HG03432 (cell line): ENCODE results near the gene RXRG.

Experiments
- ATAC-seq: cut with Tn5 transposase; IDR thresholded peaks from one replicate; pipeline ENCODE4 v1.9.1; 2021; ENCODE audit warnings: mild to moderate bottlenecking, moderate library complexity; ENCODE audit not compliant: unreplicated experiment

RXRG gene

GRCh38 chr1:165452336-165453130 is 7.6 kb upstream of the RXRG start:
- ATAC-seq: no peak

- ATAC-seq: no peak
Measured at GRCh38 chr1:165451691-165452090, 6.8 kb upstream of the RXRG start.

GRCh38 chr1:165449131-165449530 is 4.2 kb upstream of the RXRG start:
- ATAC-seq: no peak

DNA sequence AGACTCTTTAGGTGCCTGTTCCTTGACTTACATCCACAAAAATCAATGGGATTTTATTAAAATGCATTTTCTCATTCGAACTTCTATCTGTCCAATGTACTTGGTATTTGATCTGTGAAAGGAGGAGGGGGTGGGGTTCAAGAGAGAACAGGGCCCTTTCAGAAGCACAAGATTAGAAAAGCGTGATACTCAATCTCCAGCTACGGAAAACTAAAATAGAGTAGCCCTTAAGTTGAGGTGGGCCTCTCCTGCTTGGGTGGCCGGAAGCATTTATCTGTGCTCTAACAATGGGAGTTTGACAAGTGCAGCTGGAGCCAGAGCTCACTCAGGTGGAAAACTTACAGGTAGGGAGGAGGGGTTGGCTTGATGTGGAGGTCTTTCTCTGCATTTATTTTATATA is 462 bp upstream of the RXRG start:
- no peak for ATAC-seq

DNA sequence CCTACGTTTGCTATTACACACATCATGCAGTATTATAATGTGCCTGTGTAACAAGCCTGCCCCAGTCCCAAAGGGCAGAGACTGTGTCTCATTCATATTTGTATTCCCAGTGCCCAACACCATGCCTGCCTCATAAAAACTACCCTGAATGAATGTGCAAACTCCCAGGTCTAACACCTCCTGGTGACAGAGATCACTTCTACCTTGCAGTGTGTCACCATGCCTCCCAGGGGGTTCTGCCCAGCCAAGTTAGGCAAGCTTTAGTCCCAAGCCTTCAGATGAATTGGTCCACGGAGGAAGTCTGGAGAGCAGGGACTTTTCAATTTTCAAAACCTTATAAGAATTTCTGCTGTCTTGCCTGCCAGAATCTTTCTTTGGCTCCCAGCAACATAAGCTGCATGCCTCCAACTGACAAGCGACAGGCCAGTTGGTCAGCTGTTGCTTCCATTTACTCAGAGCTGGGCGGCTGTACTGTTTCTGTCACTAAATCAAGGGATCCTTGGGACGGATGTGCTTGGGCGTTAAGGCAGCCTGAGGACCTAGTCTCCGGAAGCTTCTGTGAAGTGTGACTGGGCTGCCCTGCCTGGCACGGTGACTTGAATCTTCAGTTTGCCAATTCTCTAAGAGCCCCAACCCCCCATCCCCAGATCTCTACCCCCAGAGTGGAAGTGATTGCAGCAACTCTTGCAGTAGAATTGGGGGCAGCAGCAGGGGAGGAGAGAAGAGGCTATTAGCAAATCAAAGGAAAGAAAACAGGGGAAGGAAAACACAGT is 1.2 kb downstream of the RXRG start:
- ATAC-seq: no peak

DNA sequence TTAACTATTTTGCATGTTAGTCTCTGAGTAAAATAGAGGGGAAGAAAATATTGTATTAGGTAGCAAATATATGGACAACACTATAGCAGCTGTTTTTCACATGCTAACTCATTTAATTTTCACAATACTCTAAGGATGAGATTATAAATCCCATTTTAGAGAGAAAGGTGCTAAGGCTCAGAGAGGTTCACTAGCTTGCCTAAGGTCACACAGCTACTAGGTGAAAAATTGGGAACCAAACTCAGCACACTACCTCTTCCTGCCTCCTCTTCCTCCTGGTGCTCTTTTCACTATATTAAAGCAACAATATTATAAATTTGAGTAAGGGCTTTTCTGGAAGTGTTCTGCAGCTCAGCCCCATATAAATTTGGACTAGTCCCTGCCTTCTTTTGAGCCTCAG is 2.3 kb downstream of the RXRG start:
- ATAC-seq: no peak

GRCh38 chr1:165442053-165442452 is 2.9 kb downstream of the RXRG start:
- no peak for ATAC-seq

- no peak for ATAC-seq
Measured at GRCh38 chr1:165441166-165441880, 3.6 kb downstream of the RXRG start.

- no peak for ATAC-seq
Measured at GRCh38 chr1:165439330-165439729, 5.6 kb downstream of the RXRG start.

- ATAC-seq: no peak
Measured at GRCh38 chr1:165436994-165437393, 7.9 kb downstream of the RXRG start.

DNA sequence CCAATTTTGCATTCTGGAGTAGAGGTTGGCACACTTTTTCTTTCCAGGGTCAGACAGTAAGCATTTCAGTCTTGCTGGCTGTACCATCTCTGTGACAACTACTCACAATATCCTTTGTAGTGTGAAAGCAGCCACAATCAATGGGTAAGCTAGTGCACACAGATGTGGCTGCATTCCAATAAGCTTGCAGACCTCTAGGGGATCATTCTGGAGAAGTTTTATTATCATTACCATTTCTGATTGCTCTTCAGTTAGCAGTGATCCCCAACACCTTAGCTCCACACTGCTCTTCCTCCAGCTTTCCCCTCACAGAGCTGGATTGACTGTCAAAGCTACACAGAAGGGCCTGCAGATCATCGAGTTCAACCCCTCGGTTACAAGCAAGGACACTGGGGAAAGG is 9.1 kb downstream of the RXRG start:
- ATAC-seq: no peak

DNA sequence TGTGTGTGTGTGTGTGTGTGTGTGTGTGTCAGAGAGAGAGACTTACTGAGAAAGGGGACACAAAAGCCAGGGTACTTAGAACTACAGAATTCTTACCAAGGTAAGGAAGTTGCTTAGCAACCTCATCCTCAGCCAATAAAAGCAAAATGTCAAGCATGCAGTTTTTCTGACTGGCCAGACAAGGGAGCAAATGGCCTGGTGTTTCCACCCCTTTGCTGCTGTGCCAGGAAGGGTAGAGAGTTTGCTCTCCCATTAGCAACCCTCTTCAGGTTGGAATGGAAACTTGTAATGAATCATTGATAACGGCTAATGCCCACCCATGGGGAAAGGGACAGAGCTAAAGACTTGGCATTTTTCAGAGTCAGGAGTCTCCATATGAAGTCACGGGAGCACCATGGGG is 10.6 kb downstream of the RXRG start:
- no peak for ATAC-seq

DNA sequence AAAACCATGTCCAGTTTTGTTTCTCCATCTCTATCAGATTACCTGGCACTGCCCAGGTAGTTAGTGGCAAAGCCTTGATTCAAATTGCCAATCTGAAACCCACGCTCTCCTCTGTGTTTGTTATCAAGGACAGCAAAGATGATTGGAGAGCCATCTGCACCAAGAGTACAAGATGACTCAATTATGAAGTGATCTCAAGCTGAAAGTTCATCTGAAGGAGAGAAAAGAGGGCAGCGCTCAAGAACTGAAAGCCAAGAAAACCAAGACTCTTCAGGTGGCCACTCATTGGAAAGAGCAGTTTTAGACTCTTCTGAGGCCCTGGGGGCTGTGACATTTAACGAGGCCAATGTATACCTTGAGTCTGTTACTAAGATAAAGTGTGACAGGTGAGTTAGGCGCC is 13.8 kb downstream of the RXRG start:
- peak; percentile 81 for ATAC-seq

- ATAC-seq: no peak
Measured at GRCh38 chr1:165426745-165427144, 18.2 kb downstream of the RXRG start.

DNA sequence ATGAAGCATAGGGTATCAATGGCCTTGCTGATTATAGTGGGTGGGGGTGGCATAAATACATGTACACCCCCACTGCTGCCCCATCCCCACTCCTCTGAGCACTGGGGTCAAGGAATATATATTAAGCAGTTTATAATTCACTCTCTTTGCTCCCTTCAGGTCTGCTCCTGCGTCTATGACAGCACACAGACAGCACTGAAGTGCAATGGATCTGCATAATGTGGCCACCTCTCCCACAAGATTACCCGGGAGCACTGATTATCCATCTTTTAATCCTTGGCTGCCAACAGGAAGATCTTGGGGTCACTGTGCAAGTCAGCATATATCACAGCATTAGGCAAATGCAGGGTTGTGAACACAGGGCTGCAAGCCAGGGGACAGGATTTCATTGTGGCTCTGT is 19.3 kb downstream of the RXRG start:
- no peak for ATAC-seq

DNA sequence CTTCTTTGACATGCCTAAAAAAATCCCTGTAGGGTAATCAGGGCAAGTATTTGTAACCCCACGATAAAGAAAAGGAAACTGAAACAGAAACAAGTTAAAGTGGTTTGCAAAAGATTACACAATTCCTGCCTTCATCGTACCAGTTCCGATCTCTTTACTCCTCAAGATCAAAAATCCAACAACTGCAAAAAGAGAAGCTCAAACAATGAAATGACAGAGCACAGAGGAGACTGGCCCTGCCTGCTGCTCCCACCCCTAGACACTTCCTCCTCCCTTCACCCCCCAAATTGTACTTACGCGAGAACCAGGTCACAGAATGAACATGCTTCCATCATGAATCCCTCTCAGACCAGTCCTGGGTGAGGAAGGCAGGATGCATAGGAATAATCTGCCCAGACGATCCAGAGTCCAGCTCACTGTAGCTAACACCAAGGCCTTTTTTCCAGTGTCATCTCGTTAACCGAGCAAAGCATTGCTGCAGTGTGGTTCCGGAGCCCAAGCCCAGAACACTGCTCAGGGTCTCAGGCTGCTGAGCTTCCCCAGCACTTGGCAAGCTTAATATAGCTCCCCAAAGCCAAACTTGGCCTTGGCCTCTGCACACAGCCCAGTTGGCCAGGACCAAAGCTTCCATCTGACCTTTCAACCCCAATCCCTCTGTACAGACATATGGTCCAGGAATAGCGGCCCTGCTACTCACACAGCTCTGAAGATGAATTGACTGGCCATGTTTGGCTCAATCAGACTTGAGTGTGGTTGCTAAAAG is 20.3 kb downstream of the RXRG start:
- peak; percentile 66 for ATAC-seq

DNA sequence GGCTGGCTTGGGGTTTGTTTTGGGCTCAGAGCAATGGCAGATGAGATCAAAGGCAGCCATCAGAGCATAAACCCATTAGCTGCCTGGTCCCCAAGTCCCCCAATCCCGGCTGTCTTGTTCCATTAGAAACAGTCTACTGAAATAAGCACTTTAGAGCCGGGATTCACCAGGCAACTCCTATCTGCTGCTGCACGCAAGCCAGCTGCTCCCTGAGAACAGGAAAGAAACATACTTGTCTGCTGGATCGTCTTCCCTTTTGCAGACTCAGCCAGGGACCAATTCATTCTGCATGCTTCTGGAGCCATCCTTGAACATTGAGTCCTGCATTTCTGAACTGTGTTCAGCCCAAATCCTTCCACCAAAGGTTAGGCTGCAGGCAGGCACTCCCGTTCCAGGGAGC is 21.8 kb downstream of the RXRG start:
- no peak for ATAC-seq

GRCh38 chr1:165420655-165421054 is 24.3 kb downstream of the RXRG start:
- no peak for ATAC-seq

- ATAC-seq: no peak
Measured at GRCh38 chr1:165419839-165420238, 25.1 kb downstream of the RXRG start.

GRCh38 chr1:165418195-165418594 is 26.7 kb downstream of the RXRG start:
- ATAC-seq: no peak

DNA sequence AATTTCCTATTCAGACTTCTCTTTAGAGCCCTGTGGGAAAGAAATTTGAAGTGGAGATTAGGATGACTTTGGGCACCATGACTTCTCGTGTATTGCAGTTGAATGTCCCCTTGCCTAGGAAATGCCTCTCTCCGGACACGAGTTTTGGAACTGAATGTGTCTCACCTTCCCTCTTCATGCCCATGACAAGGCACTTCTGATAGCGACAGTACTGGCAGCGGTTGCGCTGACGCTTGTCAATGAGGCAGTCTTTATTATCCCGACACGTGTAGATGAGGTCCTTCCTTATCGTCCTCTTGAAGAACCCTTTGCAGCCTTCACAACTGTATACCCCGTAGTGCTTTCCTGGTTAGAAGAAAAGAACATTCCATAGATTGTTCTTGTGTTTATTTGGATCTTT is 28.1 kb downstream of the RXRG start:
- ATAC-seq: no peak
